Pancreas (tissue), 10 donors: ENCODE measurements around the gene CD19. TPM values are rescaled to one million over a fixed set of nuclear protein-coding genes. Genes with fewer than 3 reads are reported as not detected.

Experiments used
- ATAC-seq, 4 donors: fragments of 200-7000 bp; cut with Tn5 transposase; one replicate each; pipeline versions ENCODE4 v1.8.0 to v1.9.1; 2020; ENCODE audit warnings: mild to moderate bottlenecking in 4 of 4, moderate library complexity in 4 of 4
- DNase-seq, 6 donors: peaks; one replicate each; pipeline ENCODE4 v3.0.0-alpha.2; 2020
- FAIRE-seq: peaks from 2 replicates; lab custom pipeline; 2012; peaks lifted over from hg19 to GRCh38; lab: Jason Lieb, UNC
- H3K27ac ChIP-seq, 4 donors: fragments of 200-600 bp; sonication (generic); 1 replicate in 3 of 4; 2 replicates in 1 of 4; pipeline versions ENCODE4 v1.5.0 to v1.8.0; 2020
- H3K27me3 ChIP-seq, 4 donors: fragments of 200-600 bp; one replicate each; pipeline ENCODE4 v1.8.0; 2021
- H3K36me3 ChIP-seq, 3 donors: fragments of 200-600 bp; sonication (generic) in 1 of 3; one replicate each; pipeline versions ENCODE4 v1.5.0 to v1.8.0; 2020 to 2021
- H3K4me1 ChIP-seq, 3 donors: fragments of 200-600 bp; one replicate each; pipeline ENCODE4 v1.8.0; 2021
- H3K4me3 ChIP-seq, 4 donors: fragments of 200-600 bp; sonication (generic) in 2 of 4; one replicate each; pipeline versions ENCODE4 v1.5.0 to v1.8.0; 2020 to 2021
- H3K9me3 ChIP-seq, 4 donors: fragments of 200-600 bp; one replicate each; pipeline ENCODE4 v1.8.0; 2021
- WGBS, 2 donors: extraction: QIAGEN DNeasy Blood & Tissue Kit; methylation state at CpG; one replicate each; pipeline ENCODE4 v1.1.7; 2013; 5-methylcytosine and 5-hydroxymethylcytosine counted together
- intact Hi-C, 3 donors: fragments of 100-400 bp; cut with DNase I; formaldehyde crosslinking; loops; one replicate each; pipeline versions ENCODE4 v1.11.1 to v1.14.2; 2022
- polyA plus RNA-seq, 2 donors: library from polyadenylated mRNA; stranded (reverse); fragments of 200-250 nt; gene quantifications; one replicate each; pipeline ENCODE4 v1.2.3, GENCODE V29; 2013
- total RNA-seq, 6 donors: library from RNA; stranded (reverse); fragmentation: NEBNext Ultra II Directional in 4 of 6; extraction: Animal tissue kit (Norgen Biotek cat#: 25700) in 4 of 6; gene quantifications; one replicate each; pipeline versions ENCODE4 v1.2.1 to v1.2.4, GENCODE V29; 2021 to 2023
- TF ChIP-seq, protein P1 (sequence below), 4 donors: fragments of 200-600 bp; sonication (generic) in 3 of 4; IDR thresholded peaks; one replicate each; pipeline versions ENCODE4 v1.5.0 to v1.8.0; 2021; ENCODE audit warnings: antibody characterized with exemption in 4 of 4
- donor health status: healthy with polysubstance abuse.
- donor health status: DM: no; HTN: no; CAD: no; lungs with moderate emphysema.
- donor health status: DM: no; HTN: no; CAD: no.
- donor health status: control.
- donor health status: control.
- donor health status: Bipolar disorder and iron deficiency.
- donor health status: DM: yes; HTN: yes; CAD: no.
- donor health status: DM: no; HTN: no; CAD: no.
- donor health status: DM: no; HTN: no; CAD: no.
- donor health status: DM: yes; HTN: yes; CAD: no.

Gene CD19
- under 1 TPM in 3 of 6 donors, not detected in 3; 0.09 to 0.15 (median 0.09) TPM for total RNA-seq
- polyA plus RNA-seq = under 1 TPM in 1 of 2 donors, not detected in 1; 0.08 TPM

DNA sequence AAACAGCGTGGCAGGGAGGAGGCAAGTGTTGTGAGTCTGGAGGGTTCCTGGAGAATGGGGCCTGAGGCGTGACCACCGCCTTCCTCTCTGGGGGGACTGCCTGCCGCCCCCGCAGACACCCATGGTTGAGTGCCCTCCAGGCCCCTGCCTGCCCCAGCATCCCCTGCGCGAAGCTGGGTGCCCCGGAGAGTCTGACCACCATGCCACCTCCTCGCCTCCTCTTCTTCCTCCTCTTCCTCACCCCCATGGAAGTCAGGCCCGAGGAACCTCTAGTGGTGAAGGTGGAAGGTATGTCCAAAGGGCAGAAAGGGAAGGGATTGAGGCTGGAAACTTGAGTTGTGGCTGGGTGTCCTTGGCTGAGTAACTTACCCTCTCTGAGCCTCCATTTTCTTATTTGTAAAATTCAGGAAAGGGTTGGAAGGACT, at the start of gene CD19:
CD19 (plus strand) TSS at position 171 of the 425 bp plus-strand sequence; CDS start at position 201, 30 bp downstream.
- no peaks in the 10 kb centered on the region for H3K4me1 ChIP-seq
- H3K27ac ChIP-seq = no peak within 1 kb of the TSS
- WGBS, 2 donors = 89 to 93% methylated on average over 8 to 10 of the region's 10 CpGs
- DNase-seq (no peak), FAIRE-seq (no peak), ATAC-seq (no peak)
- intact Hi-C loops = no loop called here
- H3K36me3 ChIP-seq = no peaks in the 10 kb centered on the region
- H3K27me3 ChIP-seq = no peaks in the 10 kb centered on the region
- TF ChIP-seq, protein P1, sequence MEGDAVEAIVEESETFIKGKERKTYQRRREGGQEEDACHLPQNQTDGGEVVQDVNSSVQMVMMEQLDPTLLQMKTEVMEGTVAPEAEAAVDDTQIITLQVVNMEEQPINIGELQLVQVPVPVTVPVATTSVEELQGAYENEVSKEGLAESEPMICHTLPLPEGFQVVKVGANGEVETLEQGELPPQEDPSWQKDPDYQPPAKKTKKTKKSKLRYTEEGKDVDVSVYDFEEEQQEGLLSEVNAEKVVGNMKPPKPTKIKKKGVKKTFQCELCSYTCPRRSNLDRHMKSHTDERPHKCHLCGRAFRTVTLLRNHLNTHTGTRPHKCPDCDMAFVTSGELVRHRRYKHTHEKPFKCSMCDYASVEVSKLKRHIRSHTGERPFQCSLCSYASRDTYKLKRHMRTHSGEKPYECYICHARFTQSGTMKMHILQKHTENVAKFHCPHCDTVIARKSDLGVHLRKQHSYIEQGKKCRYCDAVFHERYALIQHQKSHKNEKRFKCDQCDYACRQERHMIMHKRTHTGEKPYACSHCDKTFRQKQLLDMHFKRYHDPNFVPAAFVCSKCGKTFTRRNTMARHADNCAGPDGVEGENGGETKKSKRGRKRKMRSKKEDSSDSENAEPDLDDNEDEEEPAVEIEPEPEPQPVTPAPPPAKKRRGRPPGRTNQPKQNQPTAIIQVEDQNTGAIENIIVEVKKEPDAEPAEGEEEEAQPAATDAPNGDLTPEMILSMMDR (IDR thresholded peaks at IDR 0.05) = no peak
- no peak within 1 kb of the TSS for H3K4me3 ChIP-seq
- no peaks in the 10 kb centered on the region for H3K9me3 ChIP-seq

DNA sequence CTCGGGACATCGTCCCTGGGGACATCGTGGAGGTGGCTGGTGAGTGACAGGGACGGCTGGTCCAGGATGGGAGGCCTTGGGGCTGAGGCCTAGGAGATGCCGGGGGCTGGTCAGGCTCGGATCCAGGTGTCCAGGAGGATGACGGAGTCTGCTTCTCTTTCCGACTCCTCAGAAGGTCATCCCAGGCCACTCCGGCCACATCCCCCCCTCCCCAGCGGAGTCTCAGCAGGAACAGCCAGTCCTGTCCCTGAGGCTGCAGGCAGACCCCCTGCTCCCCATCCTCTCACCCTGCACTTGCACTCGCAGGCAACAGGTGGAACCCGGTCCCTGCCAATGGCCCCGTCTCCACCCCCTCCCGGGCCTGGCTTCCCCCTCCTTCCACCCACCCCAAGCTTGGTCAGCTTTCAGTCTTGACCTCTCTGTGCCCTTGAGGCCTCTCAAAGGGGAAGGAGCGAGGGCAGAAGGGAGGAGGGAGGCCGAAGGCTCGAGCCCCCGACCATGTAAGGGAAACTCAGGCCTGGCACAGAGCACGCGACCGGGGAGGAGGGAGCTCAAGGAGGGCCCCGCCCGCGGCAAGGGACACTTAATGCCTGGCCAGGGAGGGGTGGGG, 49.1 kb upstream of the CD19 start:
- FAIRE-seq = no peak

DNA sequence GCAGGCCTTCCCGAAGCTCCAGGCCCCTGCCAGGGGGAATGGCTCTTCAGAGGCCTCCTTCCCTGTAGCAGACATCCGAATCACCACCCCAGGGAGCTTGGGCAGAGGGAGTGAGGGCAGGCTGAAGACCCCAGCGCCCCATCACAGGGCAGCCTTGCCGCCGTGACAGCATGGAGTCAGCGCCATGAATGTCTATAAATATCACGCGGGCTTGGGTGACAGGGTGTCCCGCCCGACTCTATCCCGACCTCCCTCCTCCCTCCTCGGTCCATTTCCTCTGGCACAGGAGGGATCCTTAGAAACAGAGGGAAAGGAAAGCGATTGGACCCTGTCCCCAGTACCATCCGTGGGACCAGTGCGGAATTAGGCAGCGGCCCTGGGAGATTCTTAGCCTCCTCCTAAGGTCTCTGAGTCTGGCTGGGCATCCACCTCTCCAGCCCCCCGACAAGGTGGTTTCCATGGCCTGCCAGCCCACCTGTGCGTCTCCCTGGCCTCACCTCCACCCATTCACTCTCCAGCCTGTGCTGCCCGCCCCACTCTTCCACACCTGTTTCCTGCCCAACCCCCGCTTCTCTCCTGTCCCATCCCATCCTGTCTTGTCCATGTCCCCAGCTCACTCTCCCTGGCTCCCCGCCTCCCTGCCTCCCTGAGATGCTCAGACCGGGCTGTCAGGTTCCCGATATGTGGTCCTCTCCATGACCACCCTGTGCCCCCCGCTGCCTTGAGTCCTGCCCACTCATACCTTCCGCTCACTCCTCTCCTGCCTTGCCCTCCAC, 48.4 kb upstream of the CD19 start:
- Histone ChIP-seq H3K36me3 (no peaks in the 10 kb centered on the region), H3K9me3 (no peaks in the 10 kb centered on the region), H3K4me1 (peaks cover 0 to 9% (median 0%) of the 10 kb centered on the region in 3 donors), H3K27ac (no peak overlapping the region), H3K27me3 (no peaks in the 10 kb centered on the region), H3K4me3 (no peak overlapping the region)
- intact Hi-C loops = no loop called here
- TF ChIP-seq, protein P1 (IDR thresholded peaks at IDR 0.05) = no peak
- FAIRE-seq (no peak), DNase-seq (no peak), ATAC-seq (no peak)
- 52 to 54% methylated on average over 23 to 25 of the region's 25 CpGs for WGBS, 2 donors

More for the DNA sequence above, 49.1 kb upstream of the CD19 start:
- no peaks in the 10 kb centered on the region for H3K36me3 ChIP-seq
- no peaks in the 10 kb centered on the region for H3K27me3 ChIP-seq
- TF ChIP-seq, protein P1 (IDR thresholded peaks at IDR 0.05) = no peak
- H3K9me3 ChIP-seq = no peaks in the 10 kb centered on the region
- DNase-seq = no peak
- intact Hi-C loops = no loop called here
- WGBS, 2 donors = 38% methylated on average over 17 to 24 of the region's 24 CpGs
- ATAC-seq = no peak
- H3K4me3 ChIP-seq = no peak overlapping the region
- peaks cover 0 to 9% (median 0%) of the 10 kb centered on the region in 3 donors for H3K4me1 ChIP-seq
- H3K27ac ChIP-seq = no peak overlapping the region

DNA sequence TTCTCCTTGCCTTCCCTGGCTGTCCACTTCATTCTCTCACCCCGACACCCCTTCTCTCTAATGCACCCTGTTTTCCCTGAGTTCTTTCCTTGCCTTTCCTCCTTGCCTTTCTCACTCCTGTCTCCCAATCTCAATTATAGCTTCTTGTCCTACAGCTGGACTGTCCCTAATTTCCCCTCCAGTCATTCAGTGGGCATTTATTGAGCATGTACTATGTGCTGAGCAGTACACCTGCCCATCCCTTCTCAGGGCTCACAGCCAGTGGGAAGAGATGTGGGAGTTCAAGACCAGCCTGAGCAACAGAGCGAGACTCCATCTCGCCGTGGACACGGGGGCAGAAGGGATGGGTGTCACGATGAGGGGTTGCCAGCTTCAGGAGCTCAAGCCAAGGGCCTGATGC, 47.7 kb upstream of the CD19 start:
- Histone ChIP-seq H3K4me1 (peaks cover 0 to 8% (median 0%) of the 10 kb centered on the region in 3 donors), H3K27ac (no peak overlapping the region), H3K9me3 (no peaks in the 10 kb centered on the region), H3K36me3 (no peaks in the 10 kb centered on the region), H3K27me3 (no peaks in the 10 kb centered on the region), H3K4me3 (no peak overlapping the region)
- FAIRE-seq = no peak
- TF ChIP-seq, protein P1 (IDR thresholded peaks at IDR 0.05) = no peak
- no peak for DNase-seq
- intact Hi-C loops = no loop called here
- ATAC-seq = no peak
- WGBS, 2 donors = 78 to 88% methylated on average over 6 of the region's 6 CpGs
